ENCODE results near the gene PRKD2. TPM values are rescaled to one million over a fixed set of nuclear protein-coding genes. Genes with fewer than 3 reads are reported as not detected.

PRKD2 gene
- total and polyA plus RNA-seq, 2 of the 8 experiments (the other 6 are each of a cell fraction or from before 2014, with no cell fraction given): 24.4 to 63.8 TPM

- TF ChIP-seq CHD7 (IDR thresholded peaks at IDR 0.05; ENCODE audit: insufficient replicate concordance, low read length): no peak
- TF ChIP-seq POLR2AphosphoS5 (IDR thresholded peaks at IDR 0.05; ENCODE audit: low read depth, low read length): no peak
These were observed 3.0 kb upstream of the PRKD2 start (continued) for GRCh38 chr19:46719629-46720502.

Data from H1 (cell line).